HepG2 (cell line): Measurements from ENCODE around the gene FBXW8. TPM values are rescaled to one million over a fixed set of nuclear protein-coding genes. Genes with fewer than 3 reads are reported as not detected.

Experiments
- ATAC-seq: fragments of 200-7000 bp; cut with Tn5 transposase; 3 replicates; pipeline ENCODE4 v1.9.1; 2020; ENCODE audit warnings: mild to moderate bottlenecking, moderate library complexity
- BruUV-seq: library from RNA; stranded (reverse); fragments of 400-500 nt; replicated peaks from 2 replicates; lab custom pipeline; 2021; lab: Mats Ljungman, UMichigan
- CTCF ChIA-PET: fragments of 300-600 bp; formaldehyde crosslinking; extraction: SDS; loops from one replicate; lab custom pipeline; 2021; ENCODE audit warnings: low total read pairs, inconsistent platforms, low intra/inter-chr PET ratio; lab: Yijun Ruan, JAX
- POLR2A ChIA-PET: fragments of 350-600 bp; sonication (Branson Sonifier 250); formaldehyde crosslinking; loops from one replicate; lab custom pipeline; 2020; ENCODE audit warnings: antibody characterized with exemption, inconsistent platforms; lab: Yijun Ruan, JAX
- DNase-seq: peaks from one replicate; pipeline ENCODE4 v3.0.0-alpha.2; 2015; ENCODE audit warnings: low spot score
- FAIRE-seq: peaks from 3 replicates; lab custom pipeline; 2011; peaks lifted over from hg19 to GRCh38; lab: Jason Lieb, UNC
- H2AFZ ChIP-seq: one replicate; pipeline ENCODE4 v1.6.1; 2011; ENCODE audit warnings: low read length, inconsistent platforms
- H3K27ac ChIP-seq: fragments of 300-600 bp; 3 replicates; pipeline ENCODE4 v1.8.0; 2011; ENCODE audit warnings: mixed run types, mild to moderate bottlenecking, mixed read lengths, low read length, inconsistent platforms; ENCODE audit not compliant: insufficient read depth; ENCODE audit errors: extremely low read length
- H3K27me3 ChIP-seq, 2 experiments: fragments of 200-600 bp in 1 of 2; 2 replicates in 1 of 2; 3 replicates in 1 of 2; pipeline versions ENCODE4 v1.6.0 to v1.8.0; 2011; ENCODE audit warnings: low read length in 2 of 2, mild to moderate bottlenecking in 2 of 2, moderate library complexity in 2 of 2, inconsistent platforms in 1 of 2; ENCODE audit not compliant: insufficient read depth in 2 of 2, control insufficient read depth in 1 of 2
- H3K36me3 ChIP-seq, 2 experiments: fragments of 200-600 bp in 1 of 2; replicated peaks in 1 of 2; 2 replicates in 1 of 2; 3 replicates in 1 of 2; pipeline versions ENCODE4 v1.5.1 to v1.8.0; 2011; ENCODE audit warnings: low read length in 2 of 2, inconsistent platforms in 1 of 2; ENCODE audit not compliant: insufficient read depth in 2 of 2, control insufficient read depth in 1 of 2
- H3K4me1 ChIP-seq: 2 replicates; pipeline ENCODE4 v1.5.1; 2012; ENCODE audit warnings: low read length, inconsistent platforms; ENCODE audit not compliant: insufficient read depth
- H3K4me2 ChIP-seq: 2 replicates; pipeline ENCODE4 v1.6.0; 2011; ENCODE audit warnings: low read depth, low read length, inconsistent platforms
- H3K4me3 ChIP-seq, 3 experiments: fragments of 200-600 bp in 1 of 3; sonication (generic), shearing (Covaris generic) in 1 of 3; replicated peaks in 1 of 3; 2 replicates each; pipeline ENCODE4 v1.5.1; 2011 to 2016; ENCODE audit warnings: low read length in 3 of 3, inconsistent platforms in 2 of 3, low read depth in 2 of 3, mild to moderate bottlenecking in 2 of 3, control low read depth in 1 of 3, mixed read lengths in 1 of 3; ENCODE audit not compliant: insufficient read depth in 1 of 3
- H3K79me2 ChIP-seq: one replicate; pipeline ENCODE4 v1.6.1; 2011; ENCODE audit warnings: low read length, inconsistent platforms; ENCODE audit not compliant: insufficient read depth
- H3K9ac ChIP-seq: 2 replicates; pipeline ENCODE4 v1.6.0; 2011; ENCODE audit warnings: mild to moderate bottlenecking, low read depth, low read length, inconsistent platforms; ENCODE audit not compliant: insufficient read depth
- H3K9me3 ChIP-seq: 2 replicates; pipeline ENCODE4 v1.5.1; 2012; ENCODE audit warnings: mild to moderate bottlenecking, low read length
- H4K20me1 ChIP-seq: 2 replicates; pipeline ENCODE4 v1.6.0; 2011; ENCODE audit warnings: inconsistent platforms, mild to moderate bottlenecking, low read length, moderate library complexity; ENCODE audit not compliant: insufficient read depth
- HDAC1 ChIP-seq: sonication (generic); formaldehyde crosslinking; IDR thresholded peaks from 2 replicates; pipeline ENCODE4 v1.5.1; 2020; ENCODE audit warnings: mild to moderate bottlenecking, missing genetic modification reagents
- HNF1A ChIP-seq, 2 experiments: sonication (generic) in 1 of 2; formaldehyde crosslinking in 1 of 2; IDR thresholded peaks; 2 replicates each; pipeline versions ENCODE4 v1.4.0 to v1.6.1; 2016 to 2020; ENCODE audit warnings: borderline replicate concordance in 1 of 2, low read depth in 1 of 2, mild to moderate bottlenecking in 1 of 2, missing genetic modification reagents in 1 of 2
- PAXIP1 ChIP-seq: sonication (generic); formaldehyde crosslinking; conservative IDR thresholded peaks from 2 replicates; pipeline ENCODE4 v1.4.0; 2020; ENCODE audit warnings: mild to moderate bottlenecking, missing genetic modification reagents, moderate library complexity
- UBTF ChIP-seq: sonication (generic); formaldehyde crosslinking; IDR thresholded peaks from 2 replicates; pipeline ENCODE4 v1.4.0; 2020; ENCODE audit warnings: mild to moderate bottlenecking, missing genetic modification reagents
- ZNF224 ChIP-seq: sonication (generic); formaldehyde crosslinking; IDR thresholded peaks from 2 replicates; pipeline ENCODE4 v1.5.0; 2020; ENCODE audit warnings: mild to moderate bottlenecking, missing genetic modification reagents
- ZNF232 ChIP-seq: sonication (generic); formaldehyde crosslinking; IDR thresholded peaks from 2 replicates; pipeline ENCODE4 v1.4.0; 2020; ENCODE audit warnings: missing genetic modification reagents, borderline replicate concordance
- ZNF274 ChIP-seq: sonication (generic); formaldehyde crosslinking; IDR thresholded peaks from 2 replicates; pipeline ENCODE4 v1.5.1; 2020; ENCODE audit warnings: mild to moderate bottlenecking, missing genetic modification reagents
- ZNF335 ChIP-seq: sonication (generic); formaldehyde crosslinking; IDR thresholded peaks from 2 replicates; pipeline ENCODE4 v1.4.0; 2020; ENCODE audit warnings: missing genetic modification reagents
- ZNF792 ChIP-seq: IDR thresholded peaks from 2 replicates; pipeline ENCODE4 v1.6.1; 2016
- WGBS: methylation state at CpG from one replicate; pipeline ENCODE4 v1.1.6; 2017; ENCODE audit warnings: low lambda C conversion rate; 5-methylcytosine and 5-hydroxymethylcytosine counted together
- in situ Hi-C: cut with HindIII; loops from 2 replicates; pipeline ENCODE4 v1.10.0; 2017; ENCODE audit warnings: low pct_unique_long_range_greater_than_20kb; ENCODE audit not compliant: extremely low pct_ligation_motif_present
- intact Hi-C: fragments of 100-400 bp; cut with micrococcal nuclease; formaldehyde crosslinking; loops from one replicate; pipeline ENCODE4 v1.10.0; 2022; ENCODE audit not compliant: unreplicated experiment
- polyA plus RNA-seq, 8 experiments: library from polyadenylated mRNA; depleted of rRNA in 3 of 8; stranded (reverse) in 7 of 8; unstranded in 1 of 8; fragments of >200 nt; fragmentation: Illumina TruSeq in 4 of 8; extraction: Trizol in 4 of 8; gene quantifications; 2 replicates each; pipeline versions ENCODE4 v1.2.1 to v1.2.3, GENCODE V29; 2011 to 2016; ENCODE audit warnings: low read depth in 4 of 8, missing spikeins in 1 of 8, mixed read lengths in 1 of 8; ENCODE audit not compliant: insufficient read depth in 1 of 8
- total RNA-seq, 5 experiments: library from RNA; depleted of rRNA; stranded (reverse); fragments of >200 nt; fragmentation: Illumina TruSeq; extraction: Trizol; gene quantifications; 2 replicates each; pipeline ENCODE4 v1.2.3, GENCODE V29; 2016; ENCODE audit warnings: low read depth in 1 of 5

FBXW8 gene
- total and polyA plus RNA-seq, 2 of the 13 experiments (the other 11 are each of a cell fraction or from before 2014, with no cell fraction given), result 5.1 to 5.9 TPM

GRCh38 chr12:117044790-117045159 lies 134.0 kb downstream of the FBXW8 start (continued):
- TF ChIP-seq HNF1A (IDR thresholded peaks at IDR 0.05; ENCODE audit: low read depth), result no peak
- no peak for TF ChIP-seq HNF1A (CRISPR knock-in tag; IDR thresholded peaks at IDR 0.05; ENCODE audit: borderline replicate concordance)
- TF ChIP-seq ZNF274, result no peak
- TF ChIP-seq ZNF224 (CRISPR knock-in tag), result no peak
- peak; percentile 4; the same call in 1 of the 2 replicates for TF ChIP-seq HDAC1 (CRISPR knock-in tag)
- TF ChIP-seq ZNF232 (CRISPR knock-in tag), result no peak

GRCh38 chr12:117045160-117046010 lies 134.6 kb downstream of the FBXW8 start:
- BruUV-seq, result TSS peak; percentile 54
- DNase-seq, result peak; percentile 92
- Histone ChIP-seq H3K79me2 (no peaks in the 10 kb centered on the region), H3K36me3 (peaks cover 10 to 23% of the 10 kb centered on the region in 2 experiments), H3K4me3 (peak overlapping the region; percentile 22 to 62 (median 50); a peak in 5 of 6 replicates), H3K9ac (peak overlapping the region; percentile 79), H3K27me3 (no peaks in the 10 kb centered on the region), H3K27ac (peak overlapping the region; percentile 99), H4K20me1 (no peaks in the 10 kb centered on the region), H3K4me1 (peaks cover 86% of the 10 kb centered on the region), H2AFZ (no peak overlapping the region), H3K9me3 (no peaks in the 10 kb centered on the region), H3K4me2 (peak overlapping the region; percentile 84)
- in situ Hi-C loops, result loop anchor here (5.0 kb wide), 1 partner anchor 52 kb away; the partner anchor contains the start of gene TESC
- under 1% methylated on average over 18 of the region's 23 CpGs for WGBS
- intact Hi-C loops, result loop anchor here (2.0 kb wide), 2 partner anchors 21 to 53 kb away; partner anchors contain the start of gene TESC
- ChIA-PET POLR2A (interaction anchor here (0.8 to 1.6 kb wide), 7 partner anchors 12 to 73 kb away, joined by 3 to 9 read pairs (median 4); partner anchors contain the start of gene TESC), CTCF (interaction anchor here (2.1 kb wide), 1 partner anchor 20 kb away, joined by 8 read pairs; no protein-coding TSS in a partner anchor)
- FAIRE-seq, result peak; percentile 96
- peak; percentile 90 for ATAC-seq
- peak; percentile 91 for TF ChIP-seq PAXIP1 (CRISPR knock-in tag)
- TF ChIP-seq ZNF335 (CRISPR knock-in tag), result peak; percentile 39; the same call in 1 of the 2 replicates
- peak; percentile 90 for TF ChIP-seq UBTF
- 0 out of 2 replicates have a peak, but pooled peaks have one; percentile 6 for TF ChIP-seq ZNF792 (CRISPR knock-in tag)
- TF ChIP-seq ZNF224 (CRISPR knock-in tag), result peak; percentile 65; the same call in 1 of the 2 replicates
